Omental fat pad (tissue), 4 donors: Measurements from ENCODE around the gene TRERF1. TPM values are rescaled to one million over a fixed set of nuclear protein-coding genes. Genes with fewer than 3 reads are reported as not detected.

Experiments
- ATAC-seq: fragments of 150-250 bp; one replicate; pipeline ENCODE4 v1.9.1; 2016; ENCODE audit warnings: mild to moderate bottlenecking, moderate library complexity; ENCODE audit not compliant: low FRiP score
- DNase-seq: peaks from one replicate; pipeline ENCODE4 v3.0.0-alpha.2; 2019; ENCODE audit warnings: low spot score
- total RNA-seq, 4 donors: library from RNA; depleted of rRNA; stranded (reverse); fragments of >200 nt; gene quantifications; one replicate each; pipeline ENCODE4 v1.1.0, GENCODE V29; 2016
- TF ChIP-seq, protein P1 (sequence below), 3 donors: fragments of 450-650 bp; IDR thresholded peaks; one replicate each; pipeline ENCODE4 v1.5.1; 2016 to 2017; ENCODE audit warnings: antibody characterized with exemption in 3 of 3, mild to moderate bottlenecking in 3 of 3, moderate library complexity in 2 of 3

TRERF1 gene
- total RNA-seq, 4 donors from 2014 or later: 2.0 to 10.2 (median 2.6) TPM

DNA sequence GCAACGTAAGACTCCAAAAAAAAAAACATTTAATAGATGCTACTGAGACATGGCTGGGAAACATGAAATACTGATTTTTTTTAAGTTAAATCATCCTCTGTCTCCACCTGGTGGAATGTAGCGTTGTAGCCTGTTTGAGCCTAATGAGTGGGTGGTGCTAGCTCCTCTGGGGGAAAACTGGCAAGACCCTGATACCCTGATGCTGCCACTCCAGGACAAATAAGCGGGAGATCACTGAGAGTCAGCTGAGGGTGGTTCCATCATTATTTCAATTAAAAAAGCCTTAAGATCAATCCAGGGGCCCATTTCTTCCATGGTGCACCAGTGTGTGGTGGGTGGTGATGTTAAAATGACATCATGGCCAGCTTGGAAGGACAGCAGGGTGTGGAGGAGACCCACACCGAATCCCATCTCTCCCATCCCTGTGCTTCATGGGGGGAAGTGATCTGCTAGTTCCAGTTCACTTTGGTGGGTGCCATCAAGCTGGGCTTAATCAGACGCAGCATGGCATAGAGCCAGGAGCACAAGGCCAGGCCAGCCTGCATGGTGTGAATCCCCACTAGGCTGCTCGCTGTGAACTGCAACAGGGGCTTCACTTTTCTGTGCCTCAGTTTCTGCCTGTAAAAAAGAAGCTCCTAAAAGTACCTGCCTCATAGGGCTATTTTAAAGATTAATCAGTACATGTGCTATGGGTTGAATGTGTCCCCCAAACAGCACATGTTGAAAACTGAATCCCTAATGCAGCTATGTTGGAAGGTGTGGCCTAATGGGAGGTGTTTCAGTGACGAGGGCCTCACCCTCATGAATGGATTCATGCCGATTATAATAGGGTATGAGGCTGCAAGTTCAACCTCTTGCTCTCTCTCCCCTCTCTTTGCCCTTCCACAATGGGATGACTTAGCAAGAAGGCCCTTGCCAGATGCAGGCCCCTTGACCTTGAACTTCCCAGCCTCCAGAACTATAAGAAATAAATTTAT, 221.1 kb downstream of the TRERF1 start:
- TF ChIP-seq, protein P1, sequence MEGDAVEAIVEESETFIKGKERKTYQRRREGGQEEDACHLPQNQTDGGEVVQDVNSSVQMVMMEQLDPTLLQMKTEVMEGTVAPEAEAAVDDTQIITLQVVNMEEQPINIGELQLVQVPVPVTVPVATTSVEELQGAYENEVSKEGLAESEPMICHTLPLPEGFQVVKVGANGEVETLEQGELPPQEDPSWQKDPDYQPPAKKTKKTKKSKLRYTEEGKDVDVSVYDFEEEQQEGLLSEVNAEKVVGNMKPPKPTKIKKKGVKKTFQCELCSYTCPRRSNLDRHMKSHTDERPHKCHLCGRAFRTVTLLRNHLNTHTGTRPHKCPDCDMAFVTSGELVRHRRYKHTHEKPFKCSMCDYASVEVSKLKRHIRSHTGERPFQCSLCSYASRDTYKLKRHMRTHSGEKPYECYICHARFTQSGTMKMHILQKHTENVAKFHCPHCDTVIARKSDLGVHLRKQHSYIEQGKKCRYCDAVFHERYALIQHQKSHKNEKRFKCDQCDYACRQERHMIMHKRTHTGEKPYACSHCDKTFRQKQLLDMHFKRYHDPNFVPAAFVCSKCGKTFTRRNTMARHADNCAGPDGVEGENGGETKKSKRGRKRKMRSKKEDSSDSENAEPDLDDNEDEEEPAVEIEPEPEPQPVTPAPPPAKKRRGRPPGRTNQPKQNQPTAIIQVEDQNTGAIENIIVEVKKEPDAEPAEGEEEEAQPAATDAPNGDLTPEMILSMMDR (IDR thresholded peaks at IDR 0.05): no peak
- ATAC-seq (no peak), DNase-seq (no peak)

DNA sequence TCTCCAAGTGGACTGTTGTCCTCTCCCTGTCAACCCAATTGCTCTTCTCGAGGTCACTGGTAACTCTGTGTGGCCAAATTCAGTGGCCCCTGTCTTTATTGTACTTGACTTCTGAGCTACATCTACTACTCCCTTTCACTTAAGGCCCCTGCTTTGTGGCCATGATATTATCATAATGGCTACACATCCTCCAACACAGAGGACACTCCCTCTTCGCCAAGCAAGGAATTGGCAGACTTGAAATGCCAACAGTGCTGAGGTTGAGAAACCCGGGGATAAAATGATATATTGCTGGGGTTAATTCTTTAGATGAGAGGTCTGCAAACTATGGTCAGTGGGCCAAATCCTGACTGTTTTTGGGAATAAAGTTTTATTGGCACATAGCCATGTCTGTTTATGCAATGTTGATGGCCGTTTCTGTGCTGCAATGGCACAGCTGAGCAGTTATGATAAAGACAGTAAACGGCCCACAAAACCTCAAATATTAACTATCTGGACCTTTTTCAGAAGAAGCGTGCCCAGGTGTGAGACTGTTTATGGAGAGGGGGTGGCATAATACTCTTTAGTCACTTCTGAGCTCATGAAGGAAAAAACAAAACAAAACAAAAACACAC, 222.1 kb downstream of the TRERF1 start:
- TF ChIP-seq, protein P1 (IDR thresholded peaks at IDR 0.05): no peak
- ATAC-seq (no peak), DNase-seq (no peak)

DNA sequence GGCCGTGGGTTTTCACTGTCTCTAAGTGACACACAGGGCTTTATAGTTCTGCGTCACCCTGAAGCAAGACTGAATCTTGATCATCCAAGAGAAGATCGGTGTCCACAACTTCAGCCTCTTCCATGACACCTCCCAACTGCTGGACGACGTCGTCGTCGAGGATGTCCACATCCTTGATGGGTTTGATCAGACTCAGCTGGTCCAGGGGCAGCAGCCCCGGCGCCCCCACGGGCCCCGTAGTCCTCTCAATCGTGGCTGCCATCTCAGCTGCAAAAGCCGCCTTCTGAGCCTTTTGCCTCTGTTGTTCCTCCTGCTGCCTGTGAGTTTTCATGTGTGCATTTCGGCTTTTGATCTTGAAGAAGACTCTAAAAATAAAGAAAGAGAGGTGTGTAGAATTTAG, 223.4 kb downstream of the TRERF1 start:
- TF ChIP-seq, protein P1 (IDR thresholded peaks at IDR 0.05): no peak
- DNase-seq: no peak
- ATAC-seq: no peak

DNA sequence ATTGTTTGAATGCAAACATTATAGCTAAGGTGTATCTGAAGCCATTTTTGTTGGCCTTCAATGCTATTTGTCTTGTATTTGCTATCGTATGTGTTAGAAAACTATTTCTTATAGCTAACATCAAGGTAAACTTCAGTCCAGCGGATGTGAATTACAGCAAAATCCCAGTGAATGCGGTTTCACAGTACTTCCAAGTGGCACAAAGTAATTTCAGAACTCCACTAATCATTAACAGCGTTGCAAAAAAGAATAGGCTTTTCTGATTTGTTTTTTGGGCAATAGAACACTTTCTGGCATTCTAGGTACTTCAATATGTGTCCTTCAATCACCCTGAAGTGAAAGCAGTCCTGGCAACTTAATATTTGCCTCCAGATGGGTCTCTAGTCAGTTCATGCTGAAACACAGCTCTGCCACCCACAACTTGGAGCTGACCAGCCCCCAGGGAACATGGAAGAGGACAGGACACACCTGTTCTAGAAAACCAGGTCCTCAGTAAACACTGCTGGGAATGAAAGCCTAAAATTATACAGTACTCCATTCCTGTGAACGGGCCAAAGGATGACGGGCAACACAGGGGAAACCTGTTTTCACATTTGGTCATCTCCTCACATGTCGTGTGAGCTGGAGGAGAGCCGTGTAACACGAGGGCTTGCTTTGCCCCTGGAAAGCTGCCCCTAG, 224.4 kb downstream of the TRERF1 start:
- ATAC-seq (no peak), DNase-seq (no peak)
- TF ChIP-seq, protein P1 (IDR thresholded peaks at IDR 0.05): no peak

DNA sequence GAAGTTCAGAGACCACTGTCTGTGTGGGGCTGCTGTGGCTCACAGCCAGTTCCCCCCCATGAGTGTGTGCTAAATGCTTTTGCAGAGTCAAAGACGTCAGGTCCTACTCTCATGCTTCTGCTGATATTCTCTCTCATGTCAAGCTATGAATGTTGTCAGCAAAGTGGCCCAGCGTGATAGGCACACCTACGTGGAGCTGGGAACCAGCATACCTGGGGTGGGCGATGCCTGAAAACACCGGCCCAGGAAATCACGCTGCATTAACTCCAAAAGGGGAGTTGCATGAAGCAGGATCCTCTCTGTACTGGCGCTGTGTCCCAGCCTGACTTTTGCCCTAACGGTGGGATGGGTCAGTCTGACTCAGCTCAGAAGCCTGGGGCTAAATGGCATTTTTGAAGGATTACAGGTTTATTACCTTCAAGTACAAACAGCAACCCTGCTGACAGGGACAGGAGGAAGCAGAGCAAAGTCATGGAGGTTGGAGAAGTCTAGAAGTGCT, 225.0 kb downstream of the TRERF1 start:
- ATAC-seq: no peak
- no peak for DNase-seq

DNA sequence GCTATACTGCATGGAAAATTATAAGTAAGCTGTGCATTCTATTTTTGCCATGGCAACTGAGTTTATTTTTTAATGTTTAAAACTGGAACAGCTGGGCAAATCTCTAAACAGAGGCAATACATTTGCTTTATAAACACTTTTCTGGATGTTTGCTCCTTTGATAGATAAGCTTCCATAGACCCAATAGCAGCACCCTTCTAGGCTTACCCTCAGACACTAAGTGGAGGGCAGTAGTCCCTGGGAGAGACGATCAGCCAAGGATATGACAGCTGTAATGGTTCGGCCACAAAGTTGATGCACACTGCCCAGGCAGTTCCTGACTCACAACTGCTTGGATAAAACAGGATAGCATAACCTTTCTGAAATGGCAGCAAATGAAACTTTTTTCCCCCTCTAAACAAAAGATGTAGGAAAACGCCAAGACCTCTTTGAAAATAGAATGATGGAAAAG, 225.5 kb downstream of the TRERF1 start:
- DNase-seq (no peak), ATAC-seq (no peak)
- TF ChIP-seq, protein P1 (IDR thresholded peaks at IDR 0.05): no peak

More for the DNA sequence above, 225.0 kb downstream of the TRERF1 start:
- TF ChIP-seq, protein P1 (IDR thresholded peaks at IDR 0.05): no peak
